Mononuclear cell (primary cell): ENCODE data around the gene GUCY2D. TPM values are rescaled to one million over a fixed set of nuclear protein-coding genes. Genes with fewer than 3 reads are reported as not detected.
"Not testable (repeated sequence)": the region's sequence is repeated elsewhere in the genome, so short reads cannot be mapped to it uniquely, and the experiment has no call there.

Source experiments
- H3K27me3 ChIP-seq: 2 replicates; pipeline ENCODE4 v1.6.0; 2011; ENCODE audit warnings: low read length, control low read depth; ENCODE audit not compliant: insufficient read depth
- H3K4me1 ChIP-seq: 2 replicates; pipeline ENCODE4 v1.5.1; 2011; ENCODE audit warnings: mild to moderate bottlenecking, low read length, control low read depth; ENCODE audit not compliant: insufficient read depth
- H3K4me3 ChIP-seq: 2 replicates; pipeline ENCODE4 v1.5.1; 2011; ENCODE audit warnings: mild to moderate bottlenecking, low read length, moderate library complexity
- H3K9me3 ChIP-seq: 2 replicates; pipeline ENCODE4 v1.5.1; 2011; ENCODE audit warnings: low read depth, mild to moderate bottlenecking, control low read depth, low read length
- total RNA-seq: library from RNA; depleted of rRNA; stranded (reverse); fragments of >200 nt; gene quantifications from one replicate; pipeline ENCODE4 v1.2.3, GENCODE V29; 2012

Gene GUCY2D
- 0.10 TPM for total RNA-seq

GRCh38 chr17:8001976-8002720 lies at the start of gene GUCY2D:
GUCY2D (plus strand) TSS chr17:8002615; CDS start chr17:8003048, 433 bp downstream.
- Histone ChIP-seq H3K4me3 (peak within 1 kb of the TSS; percentile 9), H3K27me3 (peaks cover 32% of the 10 kb centered on the region)

GRCh38 chr17:7953266-7953665 lies 49.1 kb upstream of the GUCY2D start:
- not testable (repeated sequence) for H3K4me3 ChIP-seq, H3K4me1 ChIP-seq, H3K9me3 ChIP-seq, H3K27me3 ChIP-seq

More at GRCh38 chr17:8001976-8002720, at the start of gene GUCY2D:
- H3K9me3 ChIP-seq: no peaks in the 10 kb centered on the region
- H3K4me1 ChIP-seq: peaks cover 16% of the 10 kb centered on the region

- H3K4me3 ChIP-seq: no peak overlapping the region
- no peaks in the 10 kb centered on the region for H3K9me3 ChIP-seq
- no peaks in the 10 kb centered on the region for H3K27me3 ChIP-seq
- peaks cover 5% of the 10 kb centered on the region for H3K4me1 ChIP-seq
Measured at GRCh38 chr17:7955414-7956227, 46.8 kb upstream of the GUCY2D start.

- Histone ChIP-seq H3K27me3 (no peaks in the 10 kb centered on the region), H3K9me3 (no peaks in the 10 kb centered on the region), H3K4me3 (no peak overlapping the region), H3K4me1 (peaks cover 5% of the 10 kb centered on the region)
Measured at GRCh38 chr17:7956228-7956965, 46.0 kb upstream of the GUCY2D start.

GRCh38 chr17:7959503-7960253 lies 42.7 kb upstream of the GUCY2D start:
- H3K4me3 ChIP-seq: no peak overlapping the region
- peaks cover 5% of the 10 kb centered on the region for H3K4me1 ChIP-seq
- no peaks in the 10 kb centered on the region for H3K27me3 ChIP-seq
- no peaks in the 10 kb centered on the region for H3K9me3 ChIP-seq

GRCh38 chr17:7961421-7961820 lies 41.0 kb upstream of the GUCY2D start:
- no peak overlapping the region for H3K4me3 ChIP-seq
- no peaks in the 10 kb centered on the region for H3K27me3 ChIP-seq
- H3K4me1 ChIP-seq: peaks cover 5% of the 10 kb centered on the region
- H3K9me3 ChIP-seq: no peaks in the 10 kb centered on the region

- Histone ChIP-seq H3K9me3 (no peaks in the 10 kb centered on the region), H3K4me1 (peaks cover 22% of the 10 kb centered on the region), H3K27me3 (no peaks in the 10 kb centered on the region), H3K4me3 (no peak overlapping the region)
Measured at GRCh38 chr17:7967751-7968150, 34.7 kb upstream of the GUCY2D start.

- H3K9me3 ChIP-seq: peaks cover 3% of the 10 kb centered on the region
- H3K27me3 ChIP-seq: no peaks in the 10 kb centered on the region
- no peak overlapping the region for H3K4me3 ChIP-seq
- H3K4me1 ChIP-seq: peaks cover 22% of the 10 kb centered on the region
Measured at GRCh38 chr17:7969433-7969832, 33.0 kb upstream of the GUCY2D start.

GRCh38 chr17:7971651-7972050 lies 30.8 kb upstream of the GUCY2D start:
- Histone ChIP-seq H3K4me1 (peaks cover 22% of the 10 kb centered on the region), H3K4me3 (no peak overlapping the region), H3K27me3 (no peaks in the 10 kb centered on the region), H3K9me3 (peaks cover 14% of the 10 kb centered on the region)

GRCh38 chr17:7972131-7972785 lies 30.2 kb upstream of the GUCY2D start:
- H3K4me1 ChIP-seq: peaks cover 22% of the 10 kb centered on the region
- H3K9me3 ChIP-seq: peaks cover 14% of the 10 kb centered on the region
- H3K27me3 ChIP-seq: no peaks in the 10 kb centered on the region
- no peak overlapping the region for H3K4me3 ChIP-seq

GRCh38 chr17:7974638-7975131 lies 27.7 kb upstream of the GUCY2D start:
- Histone ChIP-seq H3K27me3 (no peaks in the 10 kb centered on the region), H3K9me3 (peaks cover 14% of the 10 kb centered on the region), H3K4me1 (peaks cover 5% of the 10 kb centered on the region), H3K4me3 (no peak overlapping the region)

GRCh38 chr17:7977039-7977438 lies 25.4 kb upstream of the GUCY2D start:
- no peak overlapping the region for H3K4me3 ChIP-seq

GRCh38 chr17:7977805-7978204 lies 24.6 kb upstream of the GUCY2D start:
- H3K4me1 ChIP-seq: peaks cover 9% of the 10 kb centered on the region
- H3K4me3 ChIP-seq: no peak overlapping the region
- H3K27me3 ChIP-seq: no peaks in the 10 kb centered on the region
- H3K9me3 ChIP-seq: peaks cover 14% of the 10 kb centered on the region

More at GRCh38 chr17:7977039-7977438, 25.4 kb upstream of the GUCY2D start:
- Histone ChIP-seq H3K27me3 (no peaks in the 10 kb centered on the region), H3K4me1 (peaks cover 3% of the 10 kb centered on the region), H3K9me3 (peaks cover 14% of the 10 kb centered on the region)

GRCh38 chr17:7982173-7982572 lies 20.2 kb upstream of the GUCY2D start:
- H3K4me1 ChIP-seq: peaks cover 9% of the 10 kb centered on the region
- no peak overlapping the region for H3K4me3 ChIP-seq
- no peaks in the 10 kb centered on the region for H3K9me3 ChIP-seq
- H3K27me3 ChIP-seq: no peaks in the 10 kb centered on the region
